Fibroblast of pulmonary artery (primary cell): ENCODE data around the gene FBXO46.

ENCODE experiments used
- DNase-seq: peaks from one replicate; pipeline ENCODE4 v3.0.0-alpha.2; 2010; ENCODE audit warnings: low read depth
- H3K4me3 ChIP-seq: replicated peaks from 2 replicates; pipeline ENCODE4 v1.5.1; 2011; ENCODE audit warnings: low read depth, mild to moderate bottlenecking, control low read depth, low read length, moderate library complexity
- CTCF ChIP-seq: IDR thresholded peaks from 2 replicates; pipeline ENCODE4 v1.5.1; 2011; ENCODE audit warnings: mild to moderate bottlenecking, control low read depth, low read length, inconsistent platforms; ENCODE audit errors: missing control alignments

Gene FBXO46

GRCh38 chr19:45730368-45731288, at the start of gene FBXO46:
TSS of gene FBXO46 (minus strand) at chr19:45730896. CDS start at chr19:45713495, 17,401 bp downstream.
- DNase-seq, result peak; percentile 99
- peak within 1 kb of the TSS; percentile 97 for H3K4me3 ChIP-seq
- peak; percentile 2 for TF ChIP-seq CTCF

GRCh38 chr19:45780146-45780447, 49.4 kb upstream of the FBXO46 start:
- H3K4me3 ChIP-seq, result no peak overlapping the region
- no peak for DNase-seq
- TF ChIP-seq CTCF, result no peak

GRCh38 chr19:45779231-45780145, 48.8 kb upstream of the FBXO46 start:
- no peak overlapping the region for H3K4me3 ChIP-seq
- DNase-seq, result peak; percentile 43
- TF ChIP-seq CTCF, result peak; percentile 17

GRCh38 chr19:45778010-45778661, 47.4 kb upstream of the FBXO46 start:
- no peak overlapping the region for H3K4me3 ChIP-seq
- no peak for DNase-seq
- TF ChIP-seq CTCF, result no peak

GRCh38 chr19:45777395-45777961, 46.8 kb upstream of the FBXO46 start:
- no peak for TF ChIP-seq CTCF
- H3K4me3 ChIP-seq, result no peak overlapping the region
- DNase-seq, result no peak

- no peak for TF ChIP-seq CTCF
- no peak for DNase-seq
- no peak overlapping the region for H3K4me3 ChIP-seq
These were observed 44.1 kb upstream of the FBXO46 start for GRCh38 chr19:45774765-45775164.
